GM12878 (cell line): ENCODE measurements around the gene NT5DC4. TPM values are rescaled to one million over a fixed set of nuclear protein-coding genes. Genes with fewer than 3 reads are reported as not detected.

Experiments used
- ATAC-seq: fragments of 200-7000 bp; cut with Tn5 transposase; 3 replicates; pipeline ENCODE4 v1.9.1; 2020; ENCODE audit warnings: mild to moderate bottlenecking, moderate library complexity
- BruUV-seq: library from RNA; stranded (reverse); fragments of 400-500 nt; replicated peaks from 2 replicates; lab custom pipeline; 2021; lab: Mats Ljungman, UMichigan
- CTCF ChIA-PET: fragments of 300-600 bp; sonication (Branson Sonifier 250); formaldehyde crosslinking; extraction: SDS; loops from one replicate; lab custom pipeline; 2021; ENCODE audit warnings: inconsistent platforms; lab: Yijun Ruan, JAX
- POLR2A ChIA-PET: fragments of 350-600 bp; formaldehyde crosslinking; extraction: SDS; loops from one replicate; lab custom pipeline; 2021; ENCODE audit warnings: inconsistent platforms; lab: Charles Lee
- RAD21 ChIA-PET: fragments of 300-600 bp; sonication (Branson Sonifier 250); formaldehyde crosslinking; loops from one replicate; lab custom pipeline; 2023; ENCODE audit warnings: antibody characterized with exemption; ENCODE audit not compliant: unreplicated experiment; lab: Charles Lee
- SMC1A ChIA-PET: fragments of 300-600 bp; sonication (Branson Sonifier 250); formaldehyde crosslinking; loops from one replicate; lab custom pipeline; 2023; ENCODE audit not compliant: unreplicated experiment, uncharacterized antibody; lab: Charles Lee
- DNase-seq: peaks from one replicate; pipeline ENCODE4 v3.0.0-alpha.2; 2011; ENCODE audit warnings: low read depth, low spot score
- FAIRE-seq: peaks from 3 replicates; lab custom pipeline; 2011; peaks lifted over from hg19 to GRCh38; lab: Jason Lieb, UNC
- H2AFZ ChIP-seq: 2 replicates; pipeline ENCODE4 v1.6.0; 2011; ENCODE audit warnings: low read depth, low read length, control low read depth; ENCODE audit not compliant: control insufficient read depth
- H3K27ac ChIP-seq: 2 replicates; pipeline ENCODE4 v1.5.1; 2011; ENCODE audit warnings: control low read depth; ENCODE audit not compliant: control insufficient read depth, insufficient read depth
- H3K27me3 ChIP-seq, 2 experiments: replicated peaks in 1 of 2; 2 replicates each; pipeline versions ENCODE4 v1.6.0 to v1.6.1; 2011; ENCODE audit warnings: low read length in 1 of 2; ENCODE audit not compliant: control insufficient read depth in 2 of 2, insufficient read depth in 2 of 2
- H3K36me3 ChIP-seq, 2 experiments: 2 replicates each; pipeline ENCODE4 v1.5.1; 2011; ENCODE audit warnings: low read length in 1 of 2; ENCODE audit not compliant: control insufficient read depth in 2 of 2, insufficient read depth in 2 of 2
- H3K4me1 ChIP-seq: 2 replicates; pipeline ENCODE4 v1.6.1; 2011; ENCODE audit warnings: mild to moderate bottlenecking, low read length, moderate library complexity, mixed read lengths; ENCODE audit not compliant: control insufficient read depth, insufficient read depth
- H3K4me2 ChIP-seq: 2 replicates; pipeline ENCODE4 v1.6.0; 2011; ENCODE audit warnings: control low read depth; ENCODE audit not compliant: control insufficient read depth, insufficient read depth
- H3K4me3 ChIP-seq: fragments of 200-600 bp; sonication (generic); 2 replicates; pipeline ENCODE4 v1.5.1; 2016
- H3K79me2 ChIP-seq: 2 replicates; pipeline ENCODE4 v1.6.0; 2011; ENCODE audit warnings: low read length; ENCODE audit not compliant: control insufficient read depth, insufficient read depth
- H3K9ac ChIP-seq: 2 replicates; pipeline ENCODE4 v1.8.0; 2011; ENCODE audit warnings: low read length, control low read depth, mixed read lengths; ENCODE audit not compliant: control insufficient read depth, insufficient read depth
- H3K9me3 ChIP-seq: replicated peaks from 3 replicates; pipeline ENCODE4 v1.5.1; 2011; ENCODE audit warnings: mild to moderate bottlenecking, low read length; ENCODE audit not compliant: control insufficient read depth, insufficient read depth
- H4K20me1 ChIP-seq: 2 replicates; pipeline ENCODE4 v1.6.0; 2011; ENCODE audit not compliant: control insufficient read depth, insufficient read depth
- CREB1 ChIP-seq: IDR thresholded peaks from 2 replicates; pipeline ENCODE4 v1.6.1; 2012; ENCODE audit warnings: low read depth, mild to moderate bottlenecking, inconsistent platforms
- IKZF2 ChIP-seq, 2 experiments: fragments of 450-650 bp; IDR thresholded peaks; 2 replicates each; pipeline ENCODE4 v1.6.1; 2017; ENCODE audit warnings: mild to moderate bottlenecking in 2 of 2, moderate library complexity in 2 of 2
- IRF3 ChIP-seq: fragments of 450-650 bp; IDR thresholded peaks from 2 replicates; pipeline ENCODE4 v1.6.1; 2014; ENCODE audit warnings: mild to moderate bottlenecking
- KDM1A ChIP-seq: fragments of 200-600 bp; sonication (generic); IDR thresholded peaks from 2 replicates; pipeline ENCODE4 v1.6.1; 2016; ENCODE audit warnings: borderline replicate concordance
- RAD21 ChIP-seq: IDR thresholded peaks from 2 replicates; pipeline ENCODE4 v1.6.1; 2011; ENCODE audit warnings: mild to moderate bottlenecking, low read depth, low read length, moderate library complexity; ENCODE audit not compliant: insufficient read depth
- RELB ChIP-seq: fragments of 450-650 bp; IDR thresholded peaks from 2 replicates; pipeline ENCODE4 v1.6.1; 2017; ENCODE audit warnings: low read depth, mild to moderate bottlenecking, moderate library complexity
- TARDBP ChIP-seq: IDR thresholded peaks from 2 replicates; pipeline ENCODE4 v1.6.1; 2016; ENCODE audit warnings: borderline replicate concordance
- WGBS: methylation state at CpG from one replicate; pipeline ENCODE4 v1.1.6; 2016; ENCODE audit warnings: low lambda C conversion rate; ENCODE audit not compliant: insufficient replicate concordance, insufficient coverage; ENCODE audit errors: missing lambda C conversion rate; 5-methylcytosine and 5-hydroxymethylcytosine counted together
- in situ Hi-C: fragments of 300-500 bp; cut with MboI; formaldehyde crosslinking; loops from 9 replicates; pipeline ENCODE4 v1.14.3; 2018; ENCODE audit warnings: mixed read lengths
- intact Hi-C: fragments of 100-400 bp; cut with micrococcal nuclease; formaldehyde crosslinking; loops from one replicate; pipeline ENCODE4 v1.14.2; 2022; ENCODE audit not compliant: unreplicated experiment
- polyA plus RNA-seq, 11 experiments: library from polyadenylated mRNA; depleted of rRNA in 4 of 11; unstranded in 6 of 11; stranded (reverse) in 5 of 11; fragments of >200 nt; fragmentation: Nextera tagmentation in 4 of 11; fragmentation: Illumina TruSeq in 1 of 11; extraction: Ambion mirVana in 4 of 11; extraction: Trizol in 1 of 11; gene quantifications; 1 replicate in 1 of 11; 2 replicates in 10 of 11; pipeline versions ENCODE4 v1.2.1 to v1.2.3, GENCODE V29; 2011 to 2016; ENCODE audit warnings: inconsistent platforms in 2 of 11, missing spikeins in 2 of 11, low read depth in 1 of 11
- total RNA-seq, 4 experiments: library from RNA; depleted of rRNA in 3 of 4; stranded (reverse); fragments of >200 nt in 3 of 4; fragmentation: Illumina TruSeq in 1 of 4; extraction: Trizol in 1 of 4; gene quantifications; 2 replicates each; pipeline versions ENCODE4 v1.2.1 to v1.2.3, GENCODE V29; 2013 to 2021
- TF ChIP-seq, protein P1 (sequence below): IDR thresholded peaks from 2 replicates; pipeline ENCODE4 v1.6.1; 2011; ENCODE audit warnings: borderline replicate concordance, low read depth, mild to moderate bottlenecking, moderate library complexity, low read length; ENCODE audit not compliant: insufficient read depth, poor library complexity, severe bottlenecking
- TF ChIP-seq, protein P2 (sequence below): IDR thresholded peaks from 2 replicates; pipeline ENCODE4 v1.6.1; 2012; ENCODE audit warnings: mild to moderate bottlenecking, low read depth, low read length
- TF ChIP-seq, protein P3 (sequence below): fragments of 450-650 bp; IDR thresholded peaks from 2 replicates; pipeline ENCODE4 v1.6.1; 2016; ENCODE audit warnings: mild to moderate bottlenecking, moderate library complexity, borderline replicate concordance

Gene NT5DC4
- total and polyA plus RNA-seq, 10 of the 15 experiments (the other 5 are each of a cell fraction or from before 2014, with no cell fraction given), result 0.04 to 2.6 (median 0.32) TPM; not detected in 2

- Histone ChIP-seq H3K27ac (no peak overlapping the region), H3K36me3 (no peaks in the 10 kb centered on the region), H3K27me3 (no peaks in the 10 kb centered on the region), H3K79me2 (no peaks in the 10 kb centered on the region), H3K4me3 (no peak overlapping the region), H3K4me1 (no peaks in the 10 kb centered on the region), H3K9ac (no peak overlapping the region), H3K4me2 (no peak overlapping the region), H2AFZ (no peak overlapping the region), H3K9me3 (no peaks in the 10 kb centered on the region), H4K20me1 (no peaks in the 10 kb centered on the region)
- POLR2A ChIA-PET, result interaction anchor here (1.3 kb wide), 1 partner anchor 45 kb away, joined by 3 read pairs; no protein-coding TSS in a partner anchor
- intact Hi-C loops, result no loop called here
- CTCF ChIA-PET, result interaction anchor here (1.0 to 3.0 kb wide), 2 partner anchors 111 kb away, joined by 5 to 17 read pairs; no protein-coding TSS in a partner anchor
- no peak for ATAC-seq
- RAD21 ChIA-PET, result no interaction called here
- 97% methylated on average over 3 of the region's 3 CpGs for WGBS
- FAIRE-seq, result no peak
- no TSS peak for BruUV-seq
- SMC1A ChIA-PET, result interaction anchor here (0.8 to 4.5 kb wide), 5 partner anchors 7 to 65 kb away, joined by 3 to 26 read pairs (median 3); no protein-coding TSS in a partner anchor
- in situ Hi-C loops, result no loop called here
- no peak for DNase-seq
- TF ChIP-seq IRF3 (no peak), RAD21 (no peak), TARDBP (no peak), CREB1 (no peak), RELB (no peak), IKZF2 (IDR thresholded peaks at IDR 0.05) (no peak), KDM1A (no peak)
- TF ChIP-seq, protein P1, sequence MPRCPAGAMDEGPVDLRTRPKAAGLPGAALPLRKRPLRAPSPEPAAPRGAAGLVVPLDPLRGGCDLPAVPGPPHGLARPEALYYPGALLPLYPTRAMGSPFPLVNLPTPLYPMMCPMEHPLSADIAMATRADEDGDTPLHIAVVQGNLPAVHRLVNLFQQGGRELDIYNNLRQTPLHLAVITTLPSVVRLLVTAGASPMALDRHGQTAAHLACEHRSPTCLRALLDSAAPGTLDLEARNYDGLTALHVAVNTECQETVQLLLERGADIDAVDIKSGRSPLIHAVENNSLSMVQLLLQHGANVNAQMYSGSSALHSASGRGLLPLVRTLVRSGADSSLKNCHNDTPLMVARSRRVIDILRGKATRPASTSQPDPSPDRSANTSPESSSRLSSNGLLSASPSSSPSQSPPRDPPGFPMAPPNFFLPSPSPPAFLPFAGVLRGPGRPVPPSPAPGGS, result no peak
- TF ChIP-seq, protein P2, sequence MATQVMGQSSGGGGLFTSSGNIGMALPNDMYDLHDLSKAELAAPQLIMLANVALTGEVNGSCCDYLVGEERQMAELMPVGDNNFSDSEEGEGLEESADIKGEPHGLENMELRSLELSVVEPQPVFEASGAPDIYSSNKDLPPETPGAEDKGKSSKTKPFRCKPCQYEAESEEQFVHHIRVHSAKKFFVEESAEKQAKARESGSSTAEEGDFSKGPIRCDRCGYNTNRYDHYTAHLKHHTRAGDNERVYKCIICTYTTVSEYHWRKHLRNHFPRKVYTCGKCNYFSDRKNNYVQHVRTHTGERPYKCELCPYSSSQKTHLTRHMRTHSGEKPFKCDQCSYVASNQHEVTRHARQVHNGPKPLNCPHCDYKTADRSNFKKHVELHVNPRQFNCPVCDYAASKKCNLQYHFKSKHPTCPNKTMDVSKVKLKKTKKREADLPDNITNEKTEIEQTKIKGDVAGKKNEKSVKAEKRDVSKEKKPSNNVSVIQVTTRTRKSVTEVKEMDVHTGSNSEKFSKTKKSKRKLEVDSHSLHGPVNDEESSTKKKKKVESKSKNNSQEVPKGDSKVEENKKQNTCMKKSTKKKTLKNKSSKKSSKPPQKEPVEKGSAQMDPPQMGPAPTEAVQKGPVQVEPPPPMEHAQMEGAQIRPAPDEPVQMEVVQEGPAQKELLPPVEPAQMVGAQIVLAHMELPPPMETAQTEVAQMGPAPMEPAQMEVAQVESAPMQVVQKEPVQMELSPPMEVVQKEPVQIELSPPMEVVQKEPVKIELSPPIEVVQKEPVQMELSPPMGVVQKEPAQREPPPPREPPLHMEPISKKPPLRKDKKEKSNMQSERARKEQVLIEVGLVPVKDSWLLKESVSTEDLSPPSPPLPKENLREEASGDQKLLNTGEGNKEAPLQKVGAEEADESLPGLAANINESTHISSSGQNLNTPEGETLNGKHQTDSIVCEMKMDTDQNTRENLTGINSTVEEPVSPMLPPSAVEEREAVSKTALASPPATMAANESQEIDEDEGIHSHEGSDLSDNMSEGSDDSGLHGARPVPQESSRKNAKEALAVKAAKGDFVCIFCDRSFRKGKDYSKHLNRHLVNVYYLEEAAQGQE, result no peak
- TF ChIP-seq, protein P3, sequence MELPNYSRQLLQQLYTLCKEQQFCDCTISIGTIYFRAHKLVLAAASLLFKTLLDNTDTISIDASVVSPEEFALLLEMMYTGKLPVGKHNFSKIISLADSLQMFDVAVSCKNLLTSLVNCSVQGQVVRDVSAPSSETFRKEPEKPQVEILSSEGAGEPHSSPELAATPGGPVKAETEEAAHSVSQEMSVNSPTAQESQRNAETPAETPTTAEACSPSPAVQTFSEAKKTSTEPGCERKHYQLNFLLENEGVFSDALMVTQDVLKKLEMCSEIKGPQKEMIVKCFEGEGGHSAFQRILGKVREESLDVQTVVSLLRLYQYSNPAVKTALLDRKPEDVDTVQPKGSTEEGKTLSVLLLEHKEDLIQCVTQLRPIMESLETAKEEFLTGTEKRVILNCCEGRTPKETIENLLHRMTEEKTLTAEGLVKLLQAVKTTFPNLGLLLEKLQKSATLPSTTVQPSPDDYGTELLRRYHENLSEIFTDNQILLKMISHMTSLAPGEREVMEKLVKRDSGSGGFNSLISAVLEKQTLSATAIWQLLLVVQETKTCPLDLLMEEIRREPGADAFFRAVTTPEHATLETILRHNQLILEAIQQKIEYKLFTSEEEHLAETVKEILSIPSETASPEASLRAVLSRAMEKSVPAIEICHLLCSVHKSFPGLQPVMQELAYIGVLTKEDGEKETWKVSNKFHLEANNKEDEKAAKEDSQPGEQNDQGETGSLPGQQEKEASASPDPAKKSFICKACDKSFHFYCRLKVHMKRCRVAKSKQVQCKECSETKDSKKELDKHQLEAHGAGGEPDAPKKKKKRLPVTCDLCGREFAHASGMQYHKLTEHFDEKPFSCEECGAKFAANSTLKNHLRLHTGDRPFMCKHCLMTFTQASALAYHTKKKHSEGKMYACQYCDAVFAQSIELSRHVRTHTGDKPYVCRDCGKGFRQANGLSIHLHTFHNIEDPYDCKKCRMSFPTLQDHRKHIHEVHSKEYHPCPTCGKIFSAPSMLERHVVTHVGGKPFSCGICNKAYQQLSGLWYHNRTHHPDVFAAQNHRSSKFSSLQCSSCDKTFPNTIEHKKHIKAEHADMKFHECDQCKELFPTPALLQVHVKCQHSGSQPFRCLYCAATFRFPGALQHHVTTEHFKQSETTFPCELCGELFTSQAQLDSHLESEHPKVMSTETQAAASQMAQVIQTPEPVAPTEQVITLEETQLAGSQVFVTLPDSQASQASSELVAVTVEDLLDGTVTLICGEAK, result no peak
Measured at GRCh38 chr2:112774536-112775285, 53.9 kb downstream of the NT5DC4 start.
